Activated CD8-positive, alpha-beta T cell treated with anti-CD3 and anti-CD28 coated beads for 36 hours (primary cell): ENCODE measurements around the gene TOP1. TPM values are rescaled to one million over a fixed set of nuclear protein-coding genes. Genes with fewer than 3 reads are reported as not detected.

Source experiments
- ATAC-seq: fragments of 200-7000 bp; cut with Tn5 transposase; one replicate; pipeline ENCODE4 v1.10.0; 2021; ENCODE audit warnings: mild to moderate bottlenecking, moderate library complexity
- CTCF ChIA-PET: fragments of 350-600 bp; sonication (Branson Sonifier 250); formaldehyde crosslinking; loops from one replicate; lab custom pipeline; 2021; ENCODE audit warnings: antibody characterized with exemption; lab: Charles Lee
- POLR2A ChIA-PET: fragments of 350-600 bp; sonication (Branson Sonifier 250); formaldehyde crosslinking; loops from one replicate; lab custom pipeline; 2021; ENCODE audit warnings: antibody characterized with exemption; lab: Charles Lee
- DNase-seq: peaks from one replicate; pipeline ENCODE4 v3.0.0-alpha.2; 2020
- H3K27ac Mint-ChIP-seq: one replicate; pipeline ENCODE4 v1.8.0; 2021; ENCODE audit warnings: mild to moderate bottlenecking, mixed read lengths
- H3K27me3 Mint-ChIP-seq: one replicate; pipeline ENCODE4 v1.8.0; 2021; ENCODE audit warnings: mixed read lengths
- H3K36me3 Mint-ChIP-seq: one replicate; pipeline ENCODE4 v1.8.0; 2021; ENCODE audit warnings: low read depth, mixed read lengths
- H3K4me1 Mint-ChIP-seq: one replicate; pipeline ENCODE4 v1.8.0; 2021; ENCODE audit warnings: low read depth, mixed read lengths
- H3K4me3 Mint-ChIP-seq: one replicate; pipeline ENCODE4 v1.8.0; 2021; ENCODE audit warnings: mild to moderate bottlenecking, moderate library complexity, mixed read lengths
- H3K9me3 Mint-ChIP-seq: one replicate; pipeline ENCODE4 v1.8.0; 2021; ENCODE audit warnings: mixed read lengths
- CTCF ChIP-seq: fragments of 200-600 bp; IDR thresholded peaks from one replicate; pipeline ENCODE4 v1.8.0; 2022; ENCODE audit warnings: antibody characterized with exemption, mild to moderate bottlenecking
- intact Hi-C: fragments of 100-400 bp; cut with micrococcal nuclease; formaldehyde crosslinking; loops from one replicate; pipeline ENCODE4 v1.10.0; 2022
- total RNA-seq, 2 experiments: library from RNA; stranded (reverse); gene quantifications; one replicate each; pipeline ENCODE4 v1.2.3, GENCODE V29; 2021

The TOP1 gene
- total RNA-seq, 2 experiments from 2014 or later, result 81.0 to 81.1 TPM

DNA sequence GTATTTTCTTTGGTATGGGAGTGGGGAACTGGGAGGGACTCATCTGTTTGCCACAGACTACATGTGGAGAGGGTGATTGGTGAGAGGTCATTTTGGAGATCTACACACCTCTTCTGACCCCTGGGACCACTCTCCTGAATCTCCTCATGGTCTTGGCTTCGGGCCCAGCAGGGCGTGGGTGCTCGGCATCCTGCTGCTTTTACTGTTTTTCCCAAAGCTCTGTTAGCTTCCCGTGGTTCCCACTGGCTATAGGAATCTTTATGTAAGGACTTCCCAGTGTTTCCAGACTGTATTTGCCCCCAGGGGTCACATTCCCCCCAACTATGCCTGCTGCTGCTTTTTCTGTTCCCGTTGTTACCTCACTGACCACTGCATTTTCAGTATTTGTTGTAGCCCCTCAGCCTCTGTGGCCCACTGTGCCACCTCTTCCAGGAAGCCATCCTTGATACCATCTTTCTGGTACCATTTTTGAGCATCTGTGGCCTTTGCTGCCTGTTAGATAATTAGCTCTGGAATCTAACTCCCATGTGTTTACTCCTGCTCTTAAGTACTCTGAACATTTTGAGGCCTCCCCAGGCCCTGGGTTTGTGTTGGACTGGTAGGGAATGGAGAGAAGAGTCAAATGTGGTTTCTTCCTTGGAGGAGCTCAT is 123.6 kb downstream of the TOP1 start:
- CTCF ChIA-PET, result interaction anchor here (1.1 to 3.6 kb wide), 5 partner anchors 8 to 187 kb away, joined by 4 to 17 read pairs (median 8); no protein-coding TSS in a partner anchor
- Mint-ChIP-seq H3K36me3 (peaks cover 62% of the 10 kb centered on the region), H3K9me3 (no peaks in the 10 kb centered on the region), H3K27me3 (no peaks in the 10 kb centered on the region), H3K27ac (peak overlapping the region; percentile 98), H3K4me1 (peaks cover 93% of the 10 kb centered on the region), H3K4me3 (peak overlapping the region; percentile 29)
- intact Hi-C loops, result no loop called here
- no peak for ATAC-seq
- TF ChIP-seq CTCF, result no peak
- no peak for DNase-seq
- POLR2A ChIA-PET, result interaction anchor here (1.2 to 17.5 kb wide), 2 partner anchors 12 to 104 kb away, joined by 3 to 361 read pairs; partner anchors contain the start of gene PLCG1

DNA sequence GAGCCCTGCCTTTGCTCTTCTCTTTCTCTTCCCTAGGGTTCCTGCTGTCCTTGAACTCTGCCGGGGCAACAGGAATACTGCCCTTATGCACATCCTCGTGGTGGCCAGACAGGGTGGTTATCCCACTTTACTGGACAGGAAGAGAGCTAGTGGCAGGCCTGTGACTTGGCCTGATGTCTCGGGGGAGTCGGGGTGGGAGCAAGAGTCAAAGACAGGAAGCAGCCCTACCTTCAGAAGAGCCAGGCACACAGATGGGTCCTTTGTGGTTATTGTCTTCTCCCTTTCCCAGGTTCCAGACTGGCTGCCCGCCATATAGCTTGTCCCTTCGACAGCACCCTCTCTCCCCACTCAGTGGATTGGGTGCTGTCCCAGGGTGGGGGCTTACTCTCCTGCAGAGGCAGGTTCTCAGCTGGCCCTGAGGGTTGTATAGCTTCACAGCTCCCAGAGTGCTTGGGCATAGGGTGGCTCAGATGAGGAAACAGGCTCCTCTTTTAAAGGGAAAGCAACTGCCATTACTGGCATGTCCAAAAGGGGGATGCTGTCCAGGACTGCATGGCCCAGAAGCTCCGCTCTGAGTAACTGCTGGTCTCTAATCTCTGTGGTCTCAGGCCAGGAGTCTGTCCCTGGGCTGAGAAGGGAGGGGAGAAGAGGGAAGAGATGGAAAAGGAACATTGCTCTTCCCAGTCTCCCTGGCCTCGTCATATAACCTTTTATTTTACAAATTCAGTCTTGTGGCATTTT is 126.0 kb downstream of the TOP1 start:
- ATAC-seq (no peak), DNase-seq (no peak)
- TF ChIP-seq CTCF, result no peak
- H3K9me3 Mint-ChIP-seq, result no peaks in the 10 kb centered on the region
- H3K4me3 Mint-ChIP-seq, result peak overlapping the region; percentile 37
- H3K36me3 Mint-ChIP-seq, result peaks cover 69% of the 10 kb centered on the region
- intact Hi-C loops, result no loop called here
- ChIA-PET POLR2A (interaction anchor here (1.0 to 17.5 kb wide), 5 partner anchors 9 to 27 kb away, joined by 3 to 361 read pairs (median 4); partner anchors contain the start of gene PLCG1), CTCF (interaction anchor here (5.2 to 7.8 kb wide), 2 partner anchors 14 to 18 kb away, joined by 36 to 209 read pairs; partner anchors contain the start of gene PLCG1)
- peak overlapping the region; percentile 98 for H3K27ac Mint-ChIP-seq
- H3K27me3 Mint-ChIP-seq, result no peaks in the 10 kb centered on the region
- H3K4me1 Mint-ChIP-seq, result peaks cover 95% of the 10 kb centered on the region

DNA sequence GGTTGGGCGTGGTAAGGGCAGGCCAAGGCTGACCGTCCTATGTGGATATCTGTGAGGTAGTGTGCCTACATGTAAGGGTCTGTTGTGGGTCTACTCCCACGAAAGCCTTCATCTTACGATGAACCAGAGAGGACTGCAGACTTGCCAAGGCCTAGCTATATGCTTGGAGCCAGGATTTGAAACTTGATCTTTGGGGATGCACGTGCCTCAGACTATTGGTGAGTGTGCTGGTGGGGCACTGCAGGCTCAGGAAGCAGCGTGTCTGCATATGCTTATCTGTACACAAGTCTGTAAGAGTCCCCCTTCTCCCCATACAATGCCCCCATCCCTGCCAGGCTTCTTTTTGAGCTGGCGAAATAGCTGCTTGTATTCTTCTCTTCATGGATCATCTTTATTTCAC is 126.6 kb downstream of the TOP1 start:
- intact Hi-C loops, result no loop called here
- Mint-ChIP-seq H3K4me1 (peaks cover 96% of the 10 kb centered on the region), H3K27me3 (no peaks in the 10 kb centered on the region), H3K36me3 (peaks cover 74% of the 10 kb centered on the region), H3K4me3 (no peak overlapping the region), H3K9me3 (no peaks in the 10 kb centered on the region), H3K27ac (peak overlapping the region; percentile 98)
- ChIA-PET CTCF (interaction anchor here (0.8 to 7.8 kb wide), 4 partner anchors 14 to 193 kb away, joined by 3 to 209 read pairs (median 20); partner anchors contain the start of genes LPIN3 and PLCG1), POLR2A (interaction anchor here (1.0 to 17.5 kb wide), 4 partner anchors 14 to 26 kb away, joined by 4 to 361 read pairs (median 22); partner anchors contain the start of gene PLCG1)
- no peak for TF ChIP-seq CTCF
- DNase-seq, result no peak
- no peak for ATAC-seq

- Mint-ChIP-seq H3K27me3 (no peaks in the 10 kb centered on the region), H3K9me3 (no peaks in the 10 kb centered on the region), H3K4me3 (peak overlapping the region; percentile 76), H3K36me3 (peaks cover 74% of the 10 kb centered on the region), H3K4me1 (peaks cover 91% of the 10 kb centered on the region), H3K27ac (peak overlapping the region; percentile 98)
- DNase-seq (no peak), ATAC-seq (no peak)
- ChIA-PET CTCF (interaction anchor here (0.9 to 7.8 kb wide), 6 partner anchors 14 to 182 kb away, joined by 3 to 209 read pairs (median 5); partner anchors contain the start of genes LPIN3 and PLCG1), POLR2A (interaction anchor here (0.9 to 17.5 kb wide), 7 partner anchors 7 to 159 kb away, joined by 3 to 361 read pairs (median 7); partner anchors contain the start of genes PLCG1 and ZHX3)
- TF ChIP-seq CTCF, result no peak
- intact Hi-C loops, result no loop called here
Observed at GRCh38 chr20:41158082-41158625, 129.5 kb downstream of the TOP1 start.
